GM18507 (cell line): ENCODE measurements around the gene CHL1.

Source experiments
- DNase-seq: peaks from one replicate; pipeline ENCODE4 v3.0.0; 2011; ENCODE audit warnings: low read depth; ENCODE audit not compliant: insufficient read length; ENCODE audit errors: extremely low spot score
- FAIRE-seq: peaks from 2 replicates; lab custom pipeline; 2011; peaks lifted over from hg19 to GRCh38; lab: Jason Lieb, UNC

CHL1 gene

GRCh38 chr3:277873-278272 is 81.3 kb downstream of the CHL1 start:
- FAIRE-seq (no peak), DNase-seq (no peak)

DNA sequence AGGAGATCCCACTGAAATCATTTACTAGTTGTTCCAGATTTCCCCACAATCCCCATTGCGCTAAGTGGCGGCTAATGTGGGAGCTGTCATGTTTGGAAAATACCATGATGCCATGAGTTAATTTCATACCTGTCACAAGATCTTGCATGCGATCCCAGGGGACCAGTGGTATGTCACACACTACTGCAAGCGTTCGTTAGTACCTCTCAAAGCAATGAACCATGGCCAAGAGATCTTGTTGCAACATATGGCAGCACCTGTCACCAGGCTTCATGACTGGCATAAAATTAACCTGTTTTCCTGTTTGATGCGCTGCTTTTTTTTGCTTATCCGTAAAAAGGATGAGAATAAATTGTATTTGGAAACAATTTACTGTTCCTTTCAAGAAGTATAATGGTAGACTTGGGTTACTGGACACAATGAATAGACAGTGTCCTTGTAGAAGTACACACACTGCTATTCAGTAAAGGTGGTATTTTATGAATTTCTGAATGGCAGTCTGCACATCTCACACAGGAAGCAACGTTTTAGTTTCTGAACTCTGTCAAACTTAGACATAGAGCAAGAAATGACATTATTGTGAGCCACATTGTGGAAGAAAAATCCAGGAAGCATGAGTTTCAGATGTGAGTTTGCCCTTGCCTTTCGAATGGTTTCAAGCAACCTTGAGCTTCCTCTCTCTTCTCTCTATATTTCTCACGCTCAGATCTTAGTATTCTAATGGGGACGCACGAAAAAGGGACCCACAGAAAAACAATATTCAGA is 81.9 kb downstream of the CHL1 start:
- no peak for DNase-seq
- peak; percentile 98 for FAIRE-seq

GRCh38 chr3:279325-279724 is 82.8 kb downstream of the CHL1 start:
- FAIRE-seq (no peak), DNase-seq (no peak)

DNA sequence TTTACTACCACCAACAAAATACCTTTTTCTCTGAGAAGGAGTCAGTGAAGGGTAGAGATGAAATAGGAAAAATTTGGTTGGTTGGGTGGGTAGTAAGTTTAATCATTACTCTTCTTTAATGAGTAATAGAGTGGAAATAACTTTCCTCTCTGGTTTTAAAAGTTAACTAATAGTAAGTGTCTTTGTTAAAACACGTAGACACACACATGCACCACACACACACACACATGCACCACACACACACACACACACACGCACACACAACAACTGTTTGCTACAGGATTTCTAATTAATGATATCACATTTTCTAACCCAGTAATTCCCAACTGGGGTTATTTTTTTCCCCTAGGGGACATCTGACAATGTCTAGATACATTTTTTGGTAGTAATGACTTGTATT is 84.1 kb downstream of the CHL1 start:
- peak; percentile 91 for FAIRE-seq
- DNase-seq: no peak

GRCh38 chr3:284322-284721 is 87.8 kb downstream of the CHL1 start:
- DNase-seq (no peak), FAIRE-seq (peak; percentile 41)

GRCh38 chr3:288417-288816 is 91.9 kb downstream of the CHL1 start:
- no peak for FAIRE-seq
- no peak for DNase-seq

GRCh38 chr3:291028-291427 is 94.5 kb downstream of the CHL1 start:
- DNase-seq (no peak), FAIRE-seq (peak; percentile 57)

GRCh38 chr3:291646-292436 is 95.3 kb downstream of the CHL1 start:
- DNase-seq (no peak), FAIRE-seq (no peak)

DNA sequence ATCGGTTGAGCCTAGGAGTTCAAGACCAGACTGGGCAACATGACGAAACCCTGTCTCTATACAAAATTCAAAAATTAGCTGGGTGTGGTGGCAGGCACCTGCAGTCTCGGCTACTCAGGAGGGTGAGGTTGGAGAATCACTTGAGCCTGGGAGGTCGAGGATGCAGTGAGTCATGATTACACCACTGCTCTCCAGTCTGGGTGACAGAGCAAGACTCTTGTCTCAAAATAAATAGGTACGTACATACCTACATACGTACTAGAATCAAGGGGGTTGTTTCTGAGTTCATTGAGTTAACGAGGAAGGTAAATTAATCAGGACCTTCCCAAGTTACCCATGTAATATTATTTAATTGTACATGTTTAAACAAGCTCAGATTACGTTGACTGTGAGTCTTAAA is 97.5 kb downstream of the CHL1 start:
- DNase-seq: no peak
- no peak for FAIRE-seq

GRCh38 chr3:294581-294980 is 98.0 kb downstream of the CHL1 start:
- FAIRE-seq (no peak), DNase-seq (no peak)

DNA sequence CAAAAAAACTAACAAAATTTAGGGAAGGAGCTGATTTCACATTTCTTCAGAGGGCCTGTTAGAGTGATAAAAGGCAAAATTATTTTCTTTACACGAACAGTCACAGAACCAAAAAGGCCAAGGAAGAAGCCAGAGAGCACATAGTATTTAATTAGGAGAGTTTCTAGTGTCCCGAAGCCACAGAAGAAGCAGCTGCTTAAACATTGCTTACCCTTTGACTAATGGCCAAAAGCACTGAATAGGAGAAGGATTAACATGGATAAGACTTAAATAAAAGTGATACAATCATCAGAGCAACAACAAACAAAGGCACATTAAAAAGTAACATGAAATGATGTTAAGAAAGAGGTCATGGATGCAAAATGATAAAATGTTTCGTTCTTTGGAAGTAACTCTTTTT is 98.6 kb downstream of the CHL1 start:
- DNase-seq: no peak
- FAIRE-seq: no peak

- FAIRE-seq (peak; percentile 49), DNase-seq (no peak)
Measured at GRCh38 chr3:297585-297984, 101.0 kb downstream of the CHL1 start.

DNA sequence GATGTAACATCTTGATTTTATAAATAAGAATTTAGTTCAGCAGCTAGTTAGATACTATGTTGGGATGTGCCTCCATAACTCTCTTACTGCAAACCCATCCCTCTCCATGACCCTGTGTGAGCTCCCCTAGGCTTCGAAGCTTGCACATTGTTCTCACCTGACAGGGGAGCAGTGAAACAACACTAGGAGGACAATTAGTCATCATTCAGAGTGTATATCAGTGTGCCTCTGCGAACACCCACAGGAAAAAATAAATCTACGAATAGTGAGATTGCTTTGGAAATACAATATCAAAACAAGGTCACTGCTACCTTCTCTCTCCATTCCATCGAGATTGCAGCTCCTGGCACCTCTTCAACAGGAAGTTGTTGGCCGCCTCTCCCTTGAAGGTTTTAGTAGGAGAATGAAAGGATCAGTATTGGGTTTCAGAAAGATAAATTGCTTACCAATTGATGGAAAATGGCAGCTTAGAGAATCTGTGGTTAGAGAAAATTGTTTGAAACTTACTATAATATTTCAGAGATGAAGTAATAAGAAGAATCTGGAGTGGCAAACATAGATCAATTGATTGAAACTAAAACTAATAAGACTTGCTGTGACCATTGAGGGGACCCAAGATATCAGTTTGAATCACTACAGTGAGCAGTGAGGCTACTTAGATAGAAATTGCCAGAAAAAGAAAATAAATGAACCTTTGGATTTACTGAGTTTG is 103.2 kb downstream of the CHL1 start:
- peak; percentile 58 for FAIRE-seq
- no peak for DNase-seq

DNA sequence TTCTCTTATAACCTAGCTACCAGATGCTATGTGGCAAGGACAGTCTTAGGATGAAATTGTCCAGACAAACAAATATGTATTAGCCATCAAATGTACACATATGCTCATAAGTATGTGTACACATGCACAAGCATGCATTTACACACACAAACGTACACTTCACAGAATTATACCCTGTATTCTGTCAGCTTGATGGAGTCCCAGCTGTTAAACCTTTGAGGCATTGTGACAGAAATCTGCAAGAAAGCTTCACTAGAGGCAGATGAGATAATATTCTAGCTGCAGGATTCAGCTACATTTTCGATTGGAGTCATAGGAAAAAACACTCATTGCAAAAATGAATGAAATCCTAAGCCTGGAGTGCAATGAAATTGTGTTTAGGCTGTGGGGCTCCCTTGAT is 110.6 kb downstream of the CHL1 start:
- no peak for FAIRE-seq

GRCh38 chr3:308597-309321 is 112.2 kb downstream of the CHL1 start:
- DNase-seq: no peak
- FAIRE-seq: no peak

More for the DNA sequence above, 110.6 kb downstream of the CHL1 start:
- DNase-seq: no peak

GRCh38 chr3:312160-312733 is 115.7 kb downstream of the CHL1 start:
- FAIRE-seq: no peak
- no peak for DNase-seq

DNA sequence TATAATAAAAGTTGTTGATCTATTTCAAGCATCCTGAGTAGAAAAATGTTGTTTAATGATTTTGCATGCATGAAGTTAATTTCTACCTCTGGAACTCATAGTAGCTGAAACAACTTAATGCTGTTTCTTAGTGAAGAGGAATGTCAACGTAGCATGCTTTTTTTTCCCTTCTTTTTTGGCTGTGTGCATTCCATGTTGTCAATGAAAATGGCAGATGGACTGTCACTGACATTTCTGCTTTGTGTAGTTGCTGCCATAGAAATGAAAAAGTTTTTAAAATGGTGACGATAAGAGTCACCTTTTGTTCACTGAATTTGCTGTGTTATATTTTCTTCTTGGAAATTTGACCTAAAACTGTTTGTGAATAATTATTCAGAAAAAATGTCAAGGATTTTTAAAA is 116.3 kb downstream of the CHL1 start:
- no peak for DNase-seq
- FAIRE-seq: no peak

DNA sequence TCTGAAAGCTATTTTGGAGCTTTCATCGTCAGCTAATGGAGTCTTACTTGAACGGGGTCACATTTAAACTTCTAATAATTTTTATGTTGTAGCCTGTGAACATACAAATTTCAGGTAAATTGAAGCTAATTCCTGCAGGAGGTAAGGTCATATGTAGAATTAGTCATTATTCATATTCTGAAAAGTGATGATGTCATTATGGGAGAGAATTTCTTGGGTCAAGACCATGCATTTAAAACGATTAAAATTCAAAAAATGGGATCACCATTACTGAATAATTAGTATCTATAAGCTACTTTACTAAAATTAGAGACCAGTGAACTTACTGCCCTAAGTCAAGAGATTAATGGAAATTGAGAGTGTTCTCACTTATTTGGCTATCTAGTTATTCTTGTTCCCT is 120.4 kb downstream of the CHL1 start:
- FAIRE-seq: no peak
- DNase-seq: no peak

DNA sequence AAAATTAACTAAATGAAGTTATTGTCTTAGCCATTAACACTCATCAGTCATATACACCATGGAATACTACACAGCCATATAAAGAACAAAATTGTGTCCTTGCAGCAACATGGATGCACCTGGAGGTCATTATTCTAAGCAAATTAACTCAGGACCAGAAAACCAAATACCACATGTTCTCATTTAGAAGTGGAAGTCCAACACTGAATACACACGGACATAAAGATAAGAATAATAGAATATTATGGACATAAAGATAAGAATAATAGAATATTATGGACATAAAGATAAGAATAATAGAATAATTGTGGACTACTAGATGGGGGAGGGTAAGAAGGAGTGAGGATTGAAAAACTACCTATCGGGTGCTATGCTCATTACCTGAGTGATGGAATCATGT is 122.3 kb downstream of the CHL1 start:
- DNase-seq: no peak
- FAIRE-seq: no peak
